GM19455 (cell line): ENCODE data around the gene TBC1D10A.

Experiments
- ATAC-seq: cut with Tn5 transposase; IDR thresholded peaks from one replicate; pipeline ENCODE4 v1.9.1; 2021; ENCODE audit not compliant: unreplicated experiment

Gene TBC1D10A

DNA sequence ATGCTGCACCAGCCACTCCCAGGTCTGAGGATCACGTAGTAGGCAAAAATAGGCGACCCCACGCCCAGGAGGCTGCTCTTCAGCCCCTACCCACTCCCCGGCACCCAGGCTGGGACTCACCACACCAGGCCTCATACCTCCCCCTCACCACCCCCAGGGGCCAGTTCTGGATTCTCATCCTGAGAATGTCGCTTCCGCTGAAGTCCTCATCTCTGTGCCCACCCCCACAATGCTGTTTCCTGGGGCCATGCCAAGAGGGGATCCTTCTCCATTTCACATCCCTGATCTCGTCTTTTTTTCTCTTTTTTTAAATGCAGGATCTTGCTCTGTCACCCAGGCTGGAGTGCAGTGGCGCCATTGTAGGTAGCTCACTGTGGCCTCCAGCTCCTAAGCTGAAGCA, 58.4 kb downstream of the TBC1D10A start:
- ATAC-seq, result no peak

DNA sequence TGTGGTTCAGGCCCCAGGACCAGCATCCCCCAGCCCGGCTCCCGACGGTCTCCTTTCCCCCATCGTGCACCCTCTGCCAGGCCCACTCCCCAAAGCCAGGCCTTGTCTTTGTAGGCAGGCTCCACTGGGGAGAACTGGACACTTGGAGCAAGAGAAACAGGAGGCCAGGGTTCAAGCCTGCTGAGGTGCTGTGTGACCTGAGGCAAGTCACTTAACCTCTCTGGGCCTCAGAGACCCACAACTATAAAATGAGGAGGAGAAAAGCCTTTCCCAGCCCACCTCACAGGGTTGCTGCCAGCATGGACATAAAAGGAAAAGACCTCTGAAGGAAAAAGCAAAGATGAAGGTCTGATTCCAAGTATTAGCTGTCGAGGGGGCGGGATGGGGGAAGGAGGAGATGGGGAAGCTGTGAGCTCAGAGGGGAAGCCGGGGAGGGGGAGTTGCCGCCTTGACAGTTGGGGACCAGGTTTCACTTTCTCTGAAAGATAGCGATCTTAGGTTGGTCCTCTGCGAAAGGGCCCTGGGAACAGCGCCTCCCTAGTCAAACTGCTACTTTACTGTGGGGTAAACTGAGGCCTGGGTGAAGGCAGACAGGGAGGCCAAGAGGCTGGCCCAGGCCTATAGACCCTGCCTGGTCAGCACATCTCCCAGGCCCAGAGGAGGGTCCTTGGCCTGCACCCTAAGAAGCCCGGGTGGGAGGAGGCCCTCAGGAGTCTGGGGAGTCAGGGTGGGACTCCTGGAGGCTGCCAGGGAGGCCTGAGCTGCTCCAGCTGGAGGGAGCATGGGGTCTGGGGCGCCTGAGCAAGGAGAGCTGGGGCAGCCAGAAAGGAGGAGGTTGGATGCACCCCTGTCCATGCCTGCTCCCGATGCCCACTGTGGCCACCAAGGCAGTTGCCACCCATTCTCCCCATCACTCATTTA, 59.1 kb downstream of the TBC1D10A start:
- ATAC-seq, result no peak

DNA sequence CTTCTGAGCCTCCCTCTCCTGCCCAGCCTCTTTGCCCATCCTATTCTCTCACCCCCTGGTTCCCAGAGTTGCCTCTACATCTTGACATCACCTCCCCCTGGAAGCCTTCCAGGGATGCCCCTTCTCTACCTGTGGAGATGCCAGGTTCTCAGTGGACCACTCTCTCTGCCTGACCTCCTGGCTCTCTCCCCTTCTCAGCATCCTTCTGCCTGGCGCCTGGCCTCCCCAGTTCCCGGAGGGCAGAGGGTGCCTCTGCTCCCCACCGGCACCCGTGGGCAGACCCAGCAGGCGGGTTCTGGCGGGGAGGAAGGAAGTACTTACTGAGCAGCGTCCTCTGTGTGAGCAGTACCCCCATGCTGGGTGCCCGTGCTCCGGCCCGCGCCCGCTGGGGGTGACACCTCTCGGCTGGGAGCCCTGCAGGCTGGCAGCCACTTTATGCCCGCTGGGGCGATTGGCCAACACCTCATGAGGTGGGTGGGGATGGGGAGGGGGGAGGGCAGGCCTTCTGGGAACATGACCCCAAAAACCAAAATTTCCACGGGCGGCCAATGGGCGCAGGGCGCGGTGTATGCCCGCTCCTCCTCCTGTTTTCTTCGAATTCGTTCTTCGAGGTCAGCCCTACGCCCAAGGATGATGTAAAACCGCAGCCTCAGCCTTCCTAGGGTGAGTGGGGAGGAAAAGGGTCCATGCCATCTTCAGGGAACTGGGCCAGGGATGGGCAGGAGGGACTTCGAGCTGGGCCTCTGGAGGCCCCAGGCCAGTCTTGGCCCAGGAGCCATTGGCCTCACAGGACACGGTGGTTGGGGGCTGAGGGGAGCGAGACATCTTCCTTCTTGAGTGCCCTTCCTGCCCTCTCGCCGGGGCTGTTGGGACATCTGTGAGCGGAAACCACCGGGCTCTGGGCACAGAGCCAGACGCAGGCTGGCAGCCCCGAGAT, 60.0 kb downstream of the TBC1D10A start, which contains the start of gene OSM:
Gene OSM, minus strand, starts transcription at position 407 of the 937 bp plus-strand sequence. Its CDS starts 52 bp downstream, at position 355.
- no peak for ATAC-seq

DNA sequence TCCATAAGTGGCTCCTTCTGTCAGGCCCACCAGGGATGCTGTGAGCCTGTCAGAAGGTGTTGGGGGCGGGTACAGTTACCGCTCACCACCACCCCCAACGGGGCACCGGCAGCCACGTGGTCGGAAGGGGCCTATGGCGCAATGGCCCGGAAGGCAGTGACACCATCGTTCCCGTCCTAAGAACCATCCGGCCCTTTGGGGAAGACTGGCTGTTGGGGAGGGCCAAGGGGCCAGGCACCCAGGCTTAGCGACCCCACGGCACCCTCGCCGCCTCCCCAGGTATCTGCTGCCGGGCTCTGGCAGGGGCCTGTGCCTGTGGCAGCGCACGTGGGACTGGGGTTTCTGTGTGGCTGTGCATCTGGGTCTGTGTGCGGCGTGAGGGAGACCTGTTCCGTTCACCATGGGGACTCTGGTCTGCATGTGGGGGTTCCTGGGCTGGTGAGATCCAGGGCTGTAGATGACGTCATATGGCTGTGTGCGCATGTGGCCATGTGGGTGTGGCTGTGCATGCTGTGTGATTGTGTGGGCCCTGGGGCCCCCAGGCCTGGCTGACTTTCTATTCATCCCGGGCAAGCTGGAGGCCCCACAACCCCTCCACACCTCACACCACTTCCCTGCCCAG, 60.8 kb downstream of the TBC1D10A start:
- peak; percentile 76 for ATAC-seq

DNA sequence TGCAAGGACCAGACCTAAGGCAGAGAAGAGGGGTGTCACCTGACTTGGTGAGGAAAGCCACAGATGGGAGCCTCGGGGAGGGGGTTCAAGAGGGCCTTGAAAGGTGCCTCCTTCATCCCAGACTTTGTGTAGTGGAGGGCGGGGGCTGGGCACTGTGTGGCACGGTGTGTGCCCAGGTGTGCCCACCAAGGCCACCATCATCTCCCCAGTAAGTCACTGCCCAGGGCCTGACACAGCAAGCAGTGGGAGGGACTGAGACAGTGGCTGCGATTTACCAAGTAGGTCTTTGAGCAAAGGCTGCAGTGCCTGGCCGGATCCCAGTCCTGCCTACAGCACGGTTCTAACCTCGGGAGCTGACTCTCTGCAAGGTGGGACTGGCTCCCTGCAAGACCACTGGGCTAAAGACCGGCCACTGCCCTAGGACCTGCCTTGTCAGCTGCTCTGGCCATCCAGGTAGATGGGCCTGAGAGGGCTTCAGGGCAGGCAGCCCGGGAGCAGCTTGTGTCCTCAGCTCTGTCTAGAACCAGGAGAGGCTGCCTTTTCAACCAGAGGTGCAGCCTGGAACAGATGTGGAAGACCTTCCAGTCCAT, 61.5 kb downstream of the TBC1D10A start:
- peak; percentile 6 for ATAC-seq

DNA sequence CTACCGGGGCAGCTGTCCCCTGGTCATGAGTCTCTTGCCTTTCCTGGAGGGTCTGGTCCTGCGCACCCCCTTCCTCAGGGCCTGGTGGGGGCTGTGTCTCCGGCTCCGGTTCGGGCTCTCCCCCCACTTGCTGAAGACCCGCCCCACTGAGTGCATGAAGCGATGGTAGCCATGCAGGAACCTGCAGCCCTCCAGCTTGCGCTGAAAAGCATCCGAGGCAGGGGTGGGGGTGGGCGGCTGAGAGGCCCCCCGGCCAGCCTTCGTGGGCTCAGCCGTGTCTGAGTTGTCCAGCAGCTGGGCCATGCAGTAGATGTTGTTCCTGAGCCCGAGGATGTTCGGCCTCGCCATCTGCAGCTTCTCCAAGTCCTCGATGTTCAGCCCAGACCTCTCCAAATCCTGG, 62.9 kb downstream of the TBC1D10A start:
- ATAC-seq, result no peak

DNA sequence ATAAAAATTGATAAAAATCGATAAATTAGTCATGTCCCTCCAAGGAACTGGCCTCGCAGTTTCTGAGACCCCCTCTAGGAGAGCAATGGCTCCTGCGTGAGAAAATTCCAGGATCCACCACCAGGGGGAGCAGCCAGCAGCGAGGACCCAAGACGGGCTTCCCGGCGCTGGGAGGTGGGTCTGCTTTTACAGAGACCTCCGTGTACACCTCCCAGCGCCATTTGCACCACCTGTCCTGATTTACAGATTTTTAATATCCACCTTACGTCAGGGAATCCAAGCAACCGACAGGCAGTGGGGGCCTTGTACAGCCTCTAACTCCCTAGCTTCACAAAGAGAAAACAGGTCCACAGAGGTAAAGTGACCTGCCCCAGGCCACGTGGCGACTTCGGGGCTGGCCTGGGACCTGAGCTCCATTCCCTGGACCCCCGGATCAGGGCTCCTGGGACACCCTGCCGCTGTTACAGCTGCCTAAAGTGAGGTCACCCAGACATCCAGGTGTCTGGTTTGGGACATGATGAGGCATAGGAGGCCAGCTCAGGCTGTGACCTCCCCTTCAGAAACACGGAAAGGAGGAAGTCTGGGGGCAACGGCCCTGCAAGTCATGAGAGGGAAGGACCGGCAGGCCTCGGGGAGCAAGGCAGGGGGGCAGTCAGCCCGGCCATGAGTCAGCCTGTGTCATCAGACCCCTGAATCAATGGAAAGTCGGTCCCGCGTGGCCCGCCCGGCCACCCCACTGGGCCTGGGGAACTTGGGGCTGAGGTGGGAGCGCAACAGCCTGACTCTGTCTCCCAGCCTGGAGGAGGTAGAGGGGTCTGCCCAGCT, 63.6 kb downstream of the TBC1D10A start:
- no peak for ATAC-seq

DNA sequence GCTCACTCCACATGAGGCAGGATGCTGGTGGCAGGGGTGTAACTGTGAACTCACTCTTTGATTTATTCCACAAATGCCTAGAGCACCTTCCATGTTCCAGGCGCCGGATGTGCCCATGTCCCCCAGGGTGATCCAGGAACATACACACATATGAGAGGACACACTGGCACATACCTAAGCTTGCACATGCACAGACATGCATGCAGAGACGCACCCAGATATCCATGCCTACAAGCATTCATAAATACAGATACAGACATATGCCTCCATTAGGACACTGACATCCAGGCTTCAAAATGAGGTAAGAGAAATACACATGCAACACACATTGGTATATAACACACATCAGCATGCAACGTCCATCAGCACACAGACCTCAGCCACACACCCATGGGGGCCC, 64.6 kb downstream of the TBC1D10A start:
- ATAC-seq, result no peak

DNA sequence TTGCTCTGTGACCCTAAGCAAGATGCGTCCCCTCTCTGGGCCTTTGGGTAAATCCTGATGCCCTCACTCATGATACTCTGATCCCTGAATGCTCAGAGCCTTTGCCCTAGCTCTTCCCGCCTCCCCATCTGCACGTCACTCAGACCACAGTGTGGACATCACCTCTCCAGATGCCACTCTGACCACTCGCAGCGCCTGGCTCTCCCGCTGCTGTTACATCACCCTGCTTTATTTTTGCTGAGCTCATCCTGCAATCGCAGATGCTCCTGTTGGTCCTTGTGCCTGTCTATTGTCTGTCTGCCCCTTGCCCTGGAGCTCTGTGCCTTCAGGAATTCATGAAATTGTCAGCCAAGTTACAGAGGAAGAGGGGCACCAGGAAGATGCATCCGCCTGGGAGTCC, 65.6 kb downstream of the TBC1D10A start:
- ATAC-seq, result no peak

DNA sequence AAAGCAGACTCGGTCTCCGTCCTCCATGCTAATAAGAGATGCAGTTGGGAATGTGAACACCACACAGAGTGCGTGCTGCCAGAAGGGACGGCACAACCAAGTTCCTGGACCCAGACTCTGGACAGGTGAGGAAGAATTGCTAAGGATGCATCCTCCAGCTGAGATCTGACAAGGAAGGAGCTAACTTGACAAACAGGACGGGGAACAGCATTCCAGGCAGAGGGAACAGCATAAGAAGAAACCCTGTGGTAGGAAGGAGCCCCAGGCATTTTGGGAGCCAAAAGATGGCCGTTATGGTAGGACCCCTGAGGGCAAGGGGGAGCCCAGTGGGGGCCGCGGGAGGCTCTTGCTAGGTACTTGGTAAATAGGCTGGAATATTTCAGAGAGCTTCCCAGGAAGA, 66.1 kb downstream of the TBC1D10A start:
- no peak for ATAC-seq

DNA sequence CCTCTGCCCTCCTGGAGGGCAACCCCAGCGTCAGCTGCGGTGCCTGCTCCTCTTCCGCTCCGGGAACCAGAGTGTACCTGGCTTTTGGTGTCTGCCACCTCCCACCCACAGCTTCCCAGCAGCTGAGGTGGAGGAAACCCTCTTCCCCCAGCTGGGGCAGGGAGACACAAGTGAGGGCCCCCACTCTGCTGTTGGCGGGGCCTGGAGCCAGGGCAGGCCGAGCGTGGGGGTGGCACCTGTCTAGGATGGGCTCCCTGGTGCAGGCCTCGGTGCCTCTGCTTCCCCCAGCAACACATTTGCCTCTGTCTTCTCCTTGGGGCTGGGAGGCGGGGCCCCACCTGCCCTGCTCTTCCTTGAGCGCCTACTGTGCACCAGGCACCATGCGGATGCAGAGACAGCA, 66.5 kb downstream of the TBC1D10A start:
- no peak for ATAC-seq

DNA sequence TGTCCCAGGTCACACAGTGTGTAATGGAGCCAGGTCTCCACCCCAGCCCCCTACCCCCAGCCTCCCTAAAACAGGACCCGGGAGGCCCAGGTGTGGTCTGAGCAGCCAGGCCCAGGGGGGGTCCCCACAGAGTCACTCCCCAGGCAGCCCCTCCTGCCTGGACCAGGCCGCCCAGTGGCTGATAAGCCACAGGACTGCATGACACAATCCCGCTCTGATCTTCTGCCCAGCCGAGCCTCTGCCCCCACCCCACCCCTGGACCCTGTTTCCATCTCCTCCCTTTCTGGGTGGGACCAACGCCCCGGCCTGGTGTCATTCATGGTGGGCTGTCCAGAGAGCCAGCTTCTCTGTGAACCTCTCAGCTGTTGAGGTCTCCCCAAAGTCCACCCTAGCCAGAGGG, 72.4 kb downstream of the TBC1D10A start:
- no peak for ATAC-seq

DNA sequence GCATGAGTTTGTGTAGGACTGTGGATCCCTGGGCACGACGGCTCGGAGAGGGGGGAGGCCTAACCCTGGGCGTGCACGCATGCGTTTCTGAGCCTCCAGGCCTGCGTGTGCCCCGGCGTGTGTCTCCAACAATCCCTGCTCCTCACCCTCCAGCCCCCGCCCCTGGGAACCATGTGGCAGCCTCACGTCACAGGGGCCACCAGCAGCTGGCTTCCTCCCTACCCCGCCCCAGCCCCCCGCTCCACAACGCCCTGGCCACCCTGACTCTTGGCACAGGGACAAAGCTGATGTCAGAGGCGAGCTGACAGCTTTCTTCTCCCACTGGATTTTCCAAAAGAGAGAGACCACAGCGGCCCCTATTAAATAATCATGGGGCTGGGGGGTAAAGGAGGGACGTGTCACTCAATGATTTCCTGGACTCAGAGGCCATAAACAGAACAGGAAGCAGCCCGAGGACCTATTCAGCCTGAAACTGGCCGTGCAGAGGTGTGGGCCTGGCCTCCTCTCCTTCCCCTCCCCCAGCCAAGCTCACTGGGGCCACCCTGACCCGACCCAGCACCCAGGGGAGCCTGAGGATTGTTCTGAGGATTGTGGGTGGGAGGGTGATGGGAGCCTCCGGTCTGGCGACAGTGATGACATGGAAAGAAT, 73.4 kb downstream of the TBC1D10A start:
- ATAC-seq, result no peak

DNA sequence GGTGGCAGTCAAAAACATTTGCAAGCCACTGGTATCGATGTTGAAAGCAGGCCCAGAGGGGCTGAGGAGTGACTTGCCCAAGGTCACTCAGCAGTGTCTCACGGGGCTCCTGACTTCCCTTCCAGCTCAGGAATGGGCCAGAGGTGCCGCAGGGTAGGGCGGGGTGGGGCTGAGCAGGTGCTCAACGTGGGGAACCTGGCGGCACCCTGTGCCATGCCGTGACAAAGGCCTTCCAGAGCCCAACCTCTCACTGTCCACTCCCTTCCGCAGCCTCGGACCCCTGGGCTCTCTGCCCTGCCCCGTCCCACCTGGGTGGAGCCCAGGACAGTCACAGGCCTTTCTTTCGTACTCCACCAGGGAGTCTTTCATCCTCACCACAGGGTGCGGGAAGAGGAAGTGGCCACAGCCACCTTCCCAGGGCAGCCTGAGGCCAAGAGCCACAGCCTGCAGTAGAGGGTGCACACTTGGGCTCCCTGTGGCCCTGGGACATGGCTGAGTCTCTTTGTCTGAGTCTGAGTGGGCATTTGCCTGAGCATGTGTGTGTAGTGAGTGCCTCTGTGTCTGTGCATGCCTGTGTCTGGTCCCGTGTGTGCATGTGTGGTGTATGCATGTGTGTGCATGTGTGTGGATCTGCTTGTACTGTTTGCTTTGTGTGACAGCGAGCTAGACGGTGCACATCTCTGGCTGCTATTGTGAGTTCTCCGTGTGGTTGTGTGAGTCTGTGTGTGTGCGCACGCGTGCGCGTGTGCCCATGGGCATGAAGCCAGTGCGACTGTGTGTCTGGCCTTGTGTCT, 74.1 kb downstream of the TBC1D10A start:
- no peak for ATAC-seq

DNA sequence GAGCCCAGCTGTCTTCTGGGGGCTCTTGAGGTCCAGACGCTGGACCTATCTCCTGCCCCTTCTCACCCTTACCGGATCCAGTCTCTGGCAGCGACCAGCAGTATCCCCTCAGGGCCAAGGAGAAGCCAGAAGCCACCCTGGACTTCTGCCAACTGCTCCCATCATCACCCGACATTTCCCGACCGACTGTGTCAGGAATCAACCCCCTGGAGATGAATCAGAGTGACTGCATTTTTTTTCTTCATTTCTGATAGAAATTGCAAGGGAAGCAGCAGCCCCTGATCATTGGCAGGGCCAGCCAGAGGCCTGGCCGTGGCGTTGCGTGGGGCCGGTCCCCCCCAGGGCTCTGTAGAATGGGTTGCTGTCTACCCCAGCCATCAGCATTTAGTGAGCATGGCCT, 75.0 kb downstream of the TBC1D10A start:
- ATAC-seq, result no peak

DNA sequence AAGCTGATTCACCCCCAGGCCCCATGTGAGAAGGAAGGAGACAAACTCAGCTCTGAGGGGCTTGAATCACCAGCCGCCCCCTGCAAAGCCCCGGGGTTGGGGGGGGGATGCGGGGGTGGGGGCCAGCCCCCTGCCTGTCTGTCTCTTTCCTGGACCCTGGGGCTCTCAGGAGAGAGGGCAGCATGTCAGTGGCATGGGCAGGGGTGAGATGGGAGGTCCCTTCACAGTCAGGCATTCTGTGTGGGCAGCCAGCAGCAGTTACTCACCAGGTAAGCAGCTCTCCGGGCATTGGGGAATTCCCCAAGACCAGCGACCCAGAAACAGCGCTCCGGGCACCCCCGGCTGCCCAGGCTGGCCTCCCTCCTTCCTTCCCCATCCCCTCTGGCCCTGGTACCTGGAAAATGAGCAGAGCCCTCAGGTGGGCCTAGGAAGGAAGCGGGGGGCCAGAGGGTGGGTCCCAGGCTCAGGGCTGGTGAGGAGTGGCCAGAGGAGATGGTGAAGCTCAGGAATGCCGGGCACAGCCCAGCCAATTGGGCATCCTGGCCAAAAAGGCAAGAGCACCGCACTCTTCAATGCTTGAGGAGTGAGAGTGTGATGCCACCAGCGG, 76.0 kb downstream of the TBC1D10A start:
- no peak for ATAC-seq

DNA sequence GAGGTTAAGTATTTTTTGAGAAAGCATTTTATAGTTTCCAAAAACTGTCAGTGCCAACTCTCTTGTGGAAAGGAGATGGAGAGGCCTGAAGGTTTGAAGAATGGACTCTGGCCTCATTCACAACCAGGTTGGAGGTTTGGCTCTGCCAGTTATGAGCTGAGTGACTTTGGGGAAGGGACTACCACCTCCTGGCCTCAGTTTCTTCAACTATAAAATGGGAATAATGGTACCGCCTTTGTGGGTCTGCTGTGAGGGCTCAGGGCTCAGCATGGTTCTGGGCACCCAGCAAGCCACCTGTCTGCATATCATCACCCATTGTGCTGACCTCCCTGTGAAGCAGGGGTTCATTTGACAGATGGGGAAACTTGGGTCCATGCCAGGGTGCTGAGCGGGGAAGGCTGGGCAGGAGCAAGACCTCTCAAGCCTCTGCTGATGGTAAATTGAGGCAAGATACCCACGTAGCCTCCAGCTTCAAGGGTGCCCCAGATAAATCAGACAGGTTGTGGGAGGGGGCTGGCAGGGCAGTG, 76.6 kb downstream of the TBC1D10A start:
- ATAC-seq, result no peak
